Gastrocnemius medialis (tissue), 4 donors: ENCODE data around the gene NPAS2.

Source experiments
- POLR2A ChIP-seq, 2 donors: fragments of 450-650 bp; IDR thresholded peaks; one replicate each; pipeline ENCODE4 v1.6.1; 2017; ENCODE audit warnings: antibody characterized with exemption in 2 of 2, mild to moderate bottlenecking in 2 of 2, moderate library complexity in 2 of 2
- TF ChIP-seq, protein P1 (sequence below), 5 experiments: fragments of 450-650 bp in 3 of 5; fragments of 200-600 bp in 2 of 5; sonication (generic) in 2 of 5; IDR thresholded peaks in 4 of 5; conservative IDR thresholded peaks in 1 of 5; 1 replicate in 4 of 5; 2 replicates in 1 of 5; pipeline ENCODE4 v1.5.1; 2016 to 2019; ENCODE audit warnings: antibody characterized with exemption in 5 of 5, mild to moderate bottlenecking in 3 of 5, moderate library complexity in 3 of 5

DNA sequence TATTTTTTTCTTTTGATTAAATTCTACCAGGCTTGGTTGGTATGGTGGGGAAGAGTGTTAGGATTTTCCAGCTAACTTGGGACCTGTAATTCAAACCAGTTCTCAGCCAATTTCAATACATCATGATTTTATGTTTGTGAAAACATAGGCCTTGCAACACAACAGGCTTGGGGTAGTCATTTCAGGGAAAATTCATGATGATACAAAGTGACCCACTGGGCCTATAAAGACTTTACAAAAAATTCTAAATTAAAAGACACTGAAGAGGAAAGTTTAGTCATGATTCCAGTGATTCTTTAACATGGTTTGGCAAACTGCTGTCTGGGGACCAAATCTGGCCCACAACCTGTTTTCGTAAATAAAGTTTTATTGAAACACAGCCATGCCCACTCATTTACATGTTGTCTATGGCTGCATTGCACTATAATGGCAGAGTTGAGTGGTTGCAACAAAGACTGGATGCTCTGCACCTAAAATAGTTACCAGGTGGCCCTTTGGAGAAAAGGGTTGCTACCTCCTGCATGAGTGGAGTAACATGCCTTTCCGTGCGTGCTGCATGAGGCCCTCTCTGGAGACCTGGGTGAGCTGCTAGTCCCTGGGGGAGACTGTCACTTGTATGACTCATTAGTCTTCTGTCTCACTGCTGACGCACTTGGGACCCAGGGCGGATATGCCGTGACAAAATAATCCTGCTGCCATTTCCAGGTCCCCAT, 73.6 kb downstream of the NPAS2 start:
- no peak for TF ChIP-seq POLR2A (IDR thresholded peaks at IDR 0.05)
- TF ChIP-seq, protein P1, sequence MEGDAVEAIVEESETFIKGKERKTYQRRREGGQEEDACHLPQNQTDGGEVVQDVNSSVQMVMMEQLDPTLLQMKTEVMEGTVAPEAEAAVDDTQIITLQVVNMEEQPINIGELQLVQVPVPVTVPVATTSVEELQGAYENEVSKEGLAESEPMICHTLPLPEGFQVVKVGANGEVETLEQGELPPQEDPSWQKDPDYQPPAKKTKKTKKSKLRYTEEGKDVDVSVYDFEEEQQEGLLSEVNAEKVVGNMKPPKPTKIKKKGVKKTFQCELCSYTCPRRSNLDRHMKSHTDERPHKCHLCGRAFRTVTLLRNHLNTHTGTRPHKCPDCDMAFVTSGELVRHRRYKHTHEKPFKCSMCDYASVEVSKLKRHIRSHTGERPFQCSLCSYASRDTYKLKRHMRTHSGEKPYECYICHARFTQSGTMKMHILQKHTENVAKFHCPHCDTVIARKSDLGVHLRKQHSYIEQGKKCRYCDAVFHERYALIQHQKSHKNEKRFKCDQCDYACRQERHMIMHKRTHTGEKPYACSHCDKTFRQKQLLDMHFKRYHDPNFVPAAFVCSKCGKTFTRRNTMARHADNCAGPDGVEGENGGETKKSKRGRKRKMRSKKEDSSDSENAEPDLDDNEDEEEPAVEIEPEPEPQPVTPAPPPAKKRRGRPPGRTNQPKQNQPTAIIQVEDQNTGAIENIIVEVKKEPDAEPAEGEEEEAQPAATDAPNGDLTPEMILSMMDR (IDR thresholded peaks at IDR 0.05 in 4 of 5, conservative IDR thresholded peaks at IDR 0.05 in 1 of 5): no peak
